RCC 7860 (cell line): ENCODE results near the gene TFDP3.
A peak's percentile ranks its signal among the peaks of the same experiment; 100 is the strongest.

Source experiments
- DNase-seq: peaks from one replicate; pipeline ENCODE4 v3.0.0-alpha.2; 2015; ENCODE audit warnings: low spot score
- FAIRE-seq: peaks from 2 replicates; lab custom pipeline; 2012; peaks lifted over from hg19 to GRCh38; lab: Jason Lieb, UNC

The TFDP3 gene

GRCh38 chrX:133218329-133218728 lies at the start of gene TFDP3:
Gene TFDP3 (minus strand): TSS chrX:133218354. CDS start chrX:133218259, 95 bp downstream.
- no peak for FAIRE-seq
- no peak for DNase-seq

- FAIRE-seq (no peak), DNase-seq (no peak)
Measured at GRCh38 chrX:133267621-133268020, 49.5 kb upstream of the TFDP3 start.

GRCh38 chrX:133265331-133265730 lies 47.2 kb upstream of the TFDP3 start:
- FAIRE-seq (no peak), DNase-seq (no peak)

- peak; percentile 35 for FAIRE-seq
- peak; percentile 25 for DNase-seq
Measured at GRCh38 chrX:133258481-133258880, 40.3 kb upstream of the TFDP3 start.

GRCh38 chrX:133254666-133255065 lies 36.5 kb upstream of the TFDP3 start:
- DNase-seq (peak; percentile 27), FAIRE-seq (no peak)

- DNase-seq (no peak), FAIRE-seq (no peak)
Measured at GRCh38 chrX:133251204-133251603, 33.0 kb upstream of the TFDP3 start.

- no peak for FAIRE-seq
Measured at GRCh38 chrX:133250184-133251100, 32.3 kb upstream of the TFDP3 start.

GRCh38 chrX:133249266-133250058 lies 31.3 kb upstream of the TFDP3 start:
- DNase-seq (no peak), FAIRE-seq (no peak)

More at GRCh38 chrX:133250184-133251100, 32.3 kb upstream of the TFDP3 start:
- DNase-seq, result no peak

GRCh38 chrX:133248177-133248576 lies 30.0 kb upstream of the TFDP3 start:
- FAIRE-seq (no peak), DNase-seq (no peak)

- no peak for DNase-seq
- FAIRE-seq, result no peak
Measured at GRCh38 chrX:133246921-133247320, 28.8 kb upstream of the TFDP3 start.

- no peak for FAIRE-seq
- no peak for DNase-seq
Measured at GRCh38 chrX:133235830-133236229, 17.7 kb upstream of the TFDP3 start.

- FAIRE-seq (no peak), DNase-seq (no peak)
Measured at GRCh38 chrX:133232331-133232730, 14.2 kb upstream of the TFDP3 start.

GRCh38 chrX:133229361-133229760 lies 11.2 kb upstream of the TFDP3 start:
- DNase-seq, result peak; percentile 81
- peak; percentile 97 for FAIRE-seq

GRCh38 chrX:133215747-133216146 lies 2.4 kb downstream of the TFDP3 start:
- no peak for DNase-seq
- FAIRE-seq, result no peak

- DNase-seq (no peak), FAIRE-seq (no peak)
Measured at GRCh38 chrX:133215017-133215416, 3.1 kb downstream of the TFDP3 start.

GRCh38 chrX:133214301-133214700 lies 3.9 kb downstream of the TFDP3 start:
- DNase-seq (no peak), FAIRE-seq (no peak)

- FAIRE-seq, result no peak
- DNase-seq, result no peak
Measured at GRCh38 chrX:133213117-133213516, 5.0 kb downstream of the TFDP3 start.

GRCh38 chrX:133207751-133208150 lies 10.4 kb downstream of the TFDP3 start:
- DNase-seq, result no peak
- FAIRE-seq, result no peak

- DNase-seq (no peak), FAIRE-seq (no peak)
Measured at GRCh38 chrX:133191739-133192039, 26.5 kb downstream of the TFDP3 start.

GRCh38 chrX:133190877-133191738 lies 27.0 kb downstream of the TFDP3 start:
- FAIRE-seq, result no peak
- no peak for DNase-seq

GRCh38 chrX:133189195-133189594 lies 29.0 kb downstream of the TFDP3 start:
- FAIRE-seq, result no peak
- no peak for DNase-seq
